GM18868 (cell line): Measurements from ENCODE around the gene ROR2.

ENCODE experiments used
- ATAC-seq: cut with Tn5 transposase; IDR thresholded peaks from one replicate; pipeline ENCODE4 v1.9.1; 2021; ENCODE audit warnings: mild to moderate bottlenecking, moderate library complexity; ENCODE audit not compliant: unreplicated experiment

ROR2 gene

DNA sequence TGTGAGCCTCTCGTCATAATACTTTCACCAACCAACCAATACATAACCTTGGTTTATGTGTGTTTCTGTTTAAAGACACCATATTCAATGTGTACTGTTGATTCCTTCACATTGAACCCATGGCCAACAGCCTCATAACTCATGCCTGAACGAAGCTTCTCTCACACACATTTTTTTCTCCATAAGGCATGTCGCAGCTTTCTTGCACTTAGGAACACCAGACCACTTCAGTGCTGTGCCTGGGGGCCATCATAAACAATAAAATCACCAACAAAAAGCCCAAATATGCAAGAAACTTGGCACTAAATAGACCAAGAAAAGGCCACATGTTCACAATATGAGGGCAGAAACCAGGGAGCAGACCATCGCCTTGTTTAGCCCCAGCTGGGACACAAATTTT, 192.2 kb downstream of the ROR2 start:
- ATAC-seq: no peak

DNA sequence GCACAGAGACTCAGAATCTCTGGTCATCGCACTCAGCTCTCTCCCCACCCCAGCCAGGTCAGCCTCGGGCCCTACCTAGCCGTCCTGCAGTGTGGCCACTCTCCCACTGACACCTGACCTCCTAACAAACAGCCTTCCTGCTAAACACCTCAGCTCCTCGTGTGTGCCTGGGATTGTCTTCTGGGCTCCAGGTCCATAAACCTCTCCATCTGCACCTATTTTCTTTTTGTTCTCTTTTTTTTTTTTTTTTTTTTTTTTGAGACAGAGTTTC, 193.6 kb downstream of the ROR2 start:
- ATAC-seq: no peak

DNA sequence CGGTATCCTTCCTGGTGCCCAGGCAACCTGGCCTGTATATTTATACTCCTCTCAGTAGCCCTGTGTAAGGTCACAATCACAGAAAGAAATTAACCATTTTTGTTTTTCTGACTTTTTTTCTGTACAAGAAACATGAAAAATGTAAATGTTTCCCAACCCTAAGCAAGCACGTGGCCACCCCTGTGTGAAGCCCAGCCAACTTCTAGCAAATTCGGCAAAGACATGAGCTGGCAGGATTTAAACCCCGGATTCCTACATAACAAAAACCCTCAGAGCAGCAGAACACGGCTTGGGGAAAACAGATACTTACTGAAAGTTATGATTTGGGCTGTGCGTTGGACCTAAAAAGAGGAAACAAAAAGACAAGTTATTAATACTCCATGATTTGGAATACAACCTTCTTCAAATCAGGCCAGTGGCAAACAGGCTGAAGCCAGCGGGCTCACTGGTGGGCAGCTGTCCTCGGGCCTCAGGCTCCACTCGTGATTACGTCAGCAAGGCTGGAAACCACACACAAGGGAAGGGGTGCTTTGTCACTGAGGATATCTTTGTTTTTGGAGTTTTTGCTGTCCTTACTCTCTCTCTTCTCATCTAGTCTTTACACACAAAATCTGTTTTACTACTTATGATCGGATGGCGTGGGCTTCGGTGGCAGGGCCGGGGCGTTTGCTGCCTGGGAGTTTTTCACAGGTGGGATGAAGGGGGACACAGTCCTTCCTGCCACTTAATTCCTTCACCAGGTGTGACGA, 194.1 kb downstream of the ROR2 start:
- ATAC-seq: no peak

DNA sequence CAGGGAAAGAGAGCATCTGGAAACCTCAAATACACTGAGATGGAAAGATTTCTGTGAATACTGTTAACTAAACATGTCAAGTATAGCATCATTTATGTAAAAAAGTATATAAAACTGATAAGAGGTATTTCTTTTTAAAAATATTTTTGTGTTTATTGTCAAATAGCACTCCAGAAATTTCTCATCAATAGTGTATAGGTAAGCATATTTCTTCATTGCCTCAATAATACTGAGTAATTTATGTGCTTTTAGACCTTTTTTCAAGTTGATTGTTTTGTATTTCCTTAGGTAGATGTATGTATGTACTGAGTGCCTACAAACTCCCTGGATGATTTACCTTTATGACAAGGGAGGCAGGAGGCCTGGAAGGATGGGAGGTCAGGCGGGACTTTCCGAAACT, 196.3 kb downstream of the ROR2 start:
- no peak for ATAC-seq

DNA sequence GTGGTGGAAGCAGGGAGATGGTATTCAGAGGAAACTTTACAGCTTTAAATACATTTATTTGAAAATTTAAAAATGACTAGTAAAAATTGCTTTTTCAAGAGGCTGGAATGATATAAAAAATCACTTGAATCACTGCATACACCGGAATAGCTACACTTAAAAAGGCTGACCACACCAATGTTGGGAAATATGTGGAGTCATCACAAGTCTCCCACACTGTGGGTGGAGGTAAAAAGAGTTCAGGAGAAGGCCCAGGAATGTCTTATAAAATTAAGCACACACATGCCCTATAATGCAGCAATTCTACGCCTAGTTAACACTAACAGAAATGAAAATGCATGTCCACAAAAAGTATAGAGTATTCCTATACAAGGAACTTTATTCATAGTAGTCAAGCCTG, 198.1 kb downstream of the ROR2 start:
- ATAC-seq: no peak

DNA sequence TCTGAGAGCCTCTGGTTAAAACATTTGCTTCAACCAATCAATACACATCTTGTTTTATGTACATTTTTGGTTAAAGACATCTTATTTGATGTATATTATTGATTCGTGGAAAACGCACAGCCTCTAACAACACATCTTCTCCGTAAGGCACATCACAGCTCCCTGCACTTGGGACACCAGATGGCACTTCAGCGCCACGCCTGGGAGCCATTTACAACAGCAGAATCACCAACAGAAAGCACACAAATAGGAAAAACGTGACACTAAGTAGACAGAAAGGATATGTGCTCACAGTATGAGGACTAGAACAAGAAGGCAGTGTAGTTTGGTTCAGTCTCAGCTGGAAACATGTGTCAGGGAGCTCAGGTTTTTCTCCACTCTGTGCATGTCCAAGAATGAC, 199.7 kb downstream of the ROR2 start:
- ATAC-seq: no peak

DNA sequence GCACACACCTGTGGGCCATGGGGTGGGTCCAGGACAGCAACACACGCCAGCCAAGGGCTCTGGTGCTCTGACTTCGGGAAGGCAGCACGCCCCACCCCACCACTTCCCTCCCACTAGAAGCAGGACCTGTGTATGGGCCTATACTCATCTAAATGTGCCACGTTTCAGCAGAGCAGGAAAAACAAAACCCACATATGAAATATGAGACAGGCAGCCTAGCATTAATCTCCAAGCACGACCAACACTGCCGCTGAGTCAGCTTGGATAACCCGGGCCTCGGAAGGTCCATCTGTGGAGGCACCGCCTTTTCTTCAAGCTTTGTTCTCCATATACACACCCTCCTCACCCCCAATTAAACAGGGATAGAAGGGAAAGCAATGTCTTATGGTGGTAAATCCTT, 203.1 kb downstream of the ROR2 start:
- no peak for ATAC-seq

DNA sequence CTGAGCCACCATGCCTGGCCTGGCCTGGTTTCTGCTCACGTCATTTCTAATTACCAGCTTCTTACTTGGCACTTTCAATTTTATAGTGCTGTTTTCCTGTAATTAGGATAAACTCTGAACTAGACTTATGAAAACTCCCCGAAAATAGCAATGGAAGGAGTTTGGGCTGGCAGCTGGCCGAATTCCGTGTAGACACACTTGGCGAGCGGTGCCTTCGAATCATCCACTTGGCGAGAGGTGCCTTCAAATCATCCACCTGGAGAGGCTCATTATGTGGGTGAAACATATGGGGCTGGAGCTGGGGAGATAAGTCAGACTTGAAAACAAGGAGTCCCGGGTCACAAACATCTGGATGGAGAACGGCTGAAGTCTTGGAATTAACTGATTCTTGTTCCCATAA, 203.7 kb downstream of the ROR2 start:
- no peak for ATAC-seq

DNA sequence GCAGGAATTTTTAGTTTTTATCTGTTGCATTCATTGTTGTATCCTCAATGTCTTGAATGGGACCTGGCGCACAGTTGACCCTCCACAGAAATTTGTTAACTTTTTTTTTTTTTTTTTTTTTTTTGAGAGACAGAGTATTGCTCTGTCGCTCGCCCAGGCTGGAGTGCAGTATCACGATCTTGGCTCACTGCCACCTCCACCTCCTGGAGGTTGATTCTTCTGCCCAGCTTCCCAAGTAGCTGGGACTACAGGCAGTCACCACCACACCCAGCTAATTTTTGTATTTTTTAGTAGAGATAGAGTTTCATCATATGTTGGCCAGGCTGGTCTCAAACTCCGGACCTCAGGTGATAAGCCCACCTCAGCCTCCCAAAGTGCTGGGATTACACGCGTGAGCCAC, 205.9 kb downstream of the ROR2 start:
- ATAC-seq: no peak

DNA sequence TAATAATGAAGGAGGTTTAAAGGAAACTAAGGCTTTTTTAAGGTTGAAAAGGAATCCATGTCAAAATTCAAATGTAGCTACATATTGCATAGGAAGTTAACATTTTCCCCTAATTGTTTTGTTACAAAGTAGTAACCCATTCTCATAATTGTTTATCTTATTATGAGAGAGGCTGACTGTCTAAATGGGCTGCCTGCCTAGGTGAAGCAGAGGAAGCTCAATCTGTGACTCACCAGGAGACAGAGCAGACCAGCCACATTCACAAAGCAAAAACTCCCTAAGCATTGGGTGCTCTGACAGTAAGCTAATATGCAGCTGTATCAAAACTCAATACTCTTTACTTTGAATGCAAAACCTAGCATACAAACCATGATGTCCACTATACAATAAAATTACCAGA, 208.5 kb downstream of the ROR2 start:
- no peak for ATAC-seq

DNA sequence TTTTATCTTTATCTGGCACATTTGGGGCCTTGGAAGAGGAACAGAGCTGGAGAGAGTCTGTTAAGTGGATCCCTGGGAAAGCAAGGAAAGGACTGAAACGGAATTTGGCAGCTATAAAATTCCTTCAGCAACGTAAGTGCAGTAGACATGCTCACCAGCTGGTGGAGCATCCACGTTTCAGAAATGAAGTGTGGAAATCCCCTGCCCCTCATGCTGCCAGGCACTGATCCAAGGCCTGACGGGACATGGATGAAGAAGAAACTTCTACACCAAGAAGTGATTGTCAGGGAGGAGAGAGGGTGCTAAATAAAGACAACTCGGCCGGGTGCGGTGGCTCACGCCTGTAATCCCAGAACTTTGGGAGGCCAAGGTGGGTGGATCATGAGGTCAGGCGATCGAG, 209.3 kb downstream of the ROR2 start:
- ATAC-seq: no peak

DNA sequence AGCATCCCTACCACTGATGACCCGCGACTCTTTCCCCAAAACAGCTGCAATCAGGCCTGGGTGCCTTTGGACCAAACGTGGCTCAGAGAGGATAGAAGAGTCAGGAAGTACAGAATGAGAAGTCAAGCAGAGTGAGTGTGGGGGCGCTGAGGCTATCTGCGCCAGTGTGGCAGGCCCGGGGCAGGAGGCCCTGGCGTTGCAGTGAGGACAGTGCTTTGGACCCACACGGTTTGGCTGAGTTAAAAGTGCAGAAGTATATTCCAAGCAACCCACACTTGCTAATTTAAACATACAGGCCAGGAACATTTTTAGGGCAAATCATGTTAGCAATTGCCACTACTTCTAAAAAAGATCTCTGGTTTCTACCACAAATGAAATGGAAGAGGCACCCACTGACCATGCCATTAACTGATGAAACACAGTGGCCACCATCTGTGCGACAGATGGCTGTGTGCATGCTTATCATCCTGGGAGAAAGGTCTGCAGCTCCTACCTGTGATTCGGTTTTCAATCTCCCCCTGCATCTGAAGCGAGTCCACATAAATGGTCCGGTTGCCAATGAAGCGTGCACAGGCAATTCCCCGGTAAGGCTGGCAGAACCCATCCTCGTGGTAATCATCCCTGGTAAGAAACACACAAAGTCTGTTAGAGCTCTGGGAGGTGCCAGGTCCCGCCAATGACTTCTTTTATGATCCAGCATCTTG, 213.0 kb downstream of the ROR2 start:
- ATAC-seq: no peak

DNA sequence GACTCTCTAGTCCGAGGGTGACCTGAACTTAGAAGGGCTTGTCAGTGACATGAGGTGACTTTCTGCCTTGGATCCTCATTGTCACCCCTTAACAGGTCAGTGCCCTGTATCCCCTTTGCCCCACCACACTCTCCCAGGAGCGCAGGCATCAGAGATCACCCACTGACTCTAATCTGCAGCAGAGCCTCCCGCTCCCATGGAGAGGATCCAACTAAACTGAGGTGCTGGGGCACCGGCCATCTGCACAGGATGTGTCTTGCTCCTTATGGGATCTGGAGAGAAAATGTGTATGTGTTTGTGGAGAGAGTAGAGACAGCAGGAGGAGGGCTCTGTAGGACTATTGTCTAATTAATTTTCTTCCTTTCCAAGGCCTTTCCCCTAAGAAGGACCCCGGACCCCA, 213.7 kb downstream of the ROR2 start:
- no peak for ATAC-seq

DNA sequence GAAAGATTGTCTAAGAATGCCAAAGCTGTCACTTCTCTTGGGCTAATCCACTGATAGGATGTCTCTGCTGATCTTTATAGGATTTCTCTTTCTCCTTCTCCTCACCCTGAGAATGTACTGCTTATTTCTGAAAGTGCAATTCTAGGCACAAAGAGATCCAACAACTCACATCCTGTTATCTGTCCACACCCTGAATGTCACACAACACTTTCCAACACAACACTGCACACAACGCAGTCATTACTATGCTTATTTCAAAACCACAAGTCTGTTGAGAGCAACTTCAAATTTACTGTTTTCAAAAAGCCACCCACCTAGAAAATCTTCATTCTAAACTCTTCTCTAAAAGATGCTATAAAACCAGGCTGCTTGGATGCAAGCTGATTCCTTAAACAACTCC, 215.0 kb downstream of the ROR2 start:
- ATAC-seq: no peak

DNA sequence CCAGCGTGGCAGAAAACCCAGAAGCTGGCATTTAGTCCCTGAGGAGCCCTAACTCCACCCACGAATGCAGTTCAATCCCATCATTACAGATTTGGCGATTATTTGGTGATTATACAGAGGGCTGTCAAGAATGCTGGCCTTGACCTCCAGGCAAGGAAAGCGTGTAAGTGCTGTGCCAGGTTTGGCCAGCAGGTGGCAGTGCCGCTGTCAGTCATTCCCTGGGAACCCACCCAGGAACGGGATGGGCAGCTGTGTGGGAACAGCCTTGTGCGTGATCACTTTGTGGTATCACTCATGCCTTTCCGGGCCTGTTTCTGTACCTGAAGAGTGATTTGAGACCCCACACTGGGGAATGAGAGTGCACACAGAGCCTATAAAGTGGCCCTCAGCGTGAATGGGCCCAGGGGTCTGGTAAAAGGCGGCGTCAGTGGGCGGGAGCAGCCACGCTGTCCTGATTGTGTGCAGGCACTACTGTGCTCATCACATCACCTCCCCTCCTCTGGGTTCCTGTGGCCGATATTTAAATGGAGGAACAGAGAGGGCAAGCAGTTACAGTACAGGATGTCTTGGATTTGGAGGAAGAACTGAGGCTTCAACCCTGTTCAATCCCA, 215.6 kb downstream of the ROR2 start:
- no peak for ATAC-seq

DNA sequence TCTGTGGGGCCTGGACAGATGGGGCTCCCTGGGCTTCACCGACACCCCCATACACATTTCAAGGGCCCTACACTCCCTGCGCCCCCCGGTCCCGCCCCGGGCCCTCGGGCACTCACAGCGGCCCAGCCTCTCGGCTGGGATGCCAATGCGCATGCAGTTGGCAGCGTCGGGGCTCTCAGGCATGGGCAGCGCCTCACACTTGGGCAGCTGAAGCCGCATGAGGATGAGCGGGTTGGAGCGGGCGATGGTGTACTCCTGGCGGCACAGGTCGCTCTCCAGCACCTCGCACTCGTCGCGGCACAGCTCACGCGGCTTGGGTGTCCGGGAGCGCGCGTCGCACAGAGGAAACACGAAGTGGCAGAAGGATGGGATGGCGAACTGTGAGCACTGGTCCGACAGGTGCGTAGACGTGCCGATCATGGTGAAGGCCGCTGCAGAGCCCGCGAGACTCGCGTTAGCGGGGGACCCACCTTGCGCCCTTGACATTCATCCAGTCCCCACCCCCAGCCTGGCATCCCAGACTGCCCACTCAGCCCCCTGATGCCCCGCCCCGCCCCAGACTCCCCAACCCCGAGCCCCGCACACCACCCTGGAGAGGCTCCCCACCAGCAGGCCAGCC, 216.9 kb downstream of the ROR2 start:
- no peak for ATAC-seq

DNA sequence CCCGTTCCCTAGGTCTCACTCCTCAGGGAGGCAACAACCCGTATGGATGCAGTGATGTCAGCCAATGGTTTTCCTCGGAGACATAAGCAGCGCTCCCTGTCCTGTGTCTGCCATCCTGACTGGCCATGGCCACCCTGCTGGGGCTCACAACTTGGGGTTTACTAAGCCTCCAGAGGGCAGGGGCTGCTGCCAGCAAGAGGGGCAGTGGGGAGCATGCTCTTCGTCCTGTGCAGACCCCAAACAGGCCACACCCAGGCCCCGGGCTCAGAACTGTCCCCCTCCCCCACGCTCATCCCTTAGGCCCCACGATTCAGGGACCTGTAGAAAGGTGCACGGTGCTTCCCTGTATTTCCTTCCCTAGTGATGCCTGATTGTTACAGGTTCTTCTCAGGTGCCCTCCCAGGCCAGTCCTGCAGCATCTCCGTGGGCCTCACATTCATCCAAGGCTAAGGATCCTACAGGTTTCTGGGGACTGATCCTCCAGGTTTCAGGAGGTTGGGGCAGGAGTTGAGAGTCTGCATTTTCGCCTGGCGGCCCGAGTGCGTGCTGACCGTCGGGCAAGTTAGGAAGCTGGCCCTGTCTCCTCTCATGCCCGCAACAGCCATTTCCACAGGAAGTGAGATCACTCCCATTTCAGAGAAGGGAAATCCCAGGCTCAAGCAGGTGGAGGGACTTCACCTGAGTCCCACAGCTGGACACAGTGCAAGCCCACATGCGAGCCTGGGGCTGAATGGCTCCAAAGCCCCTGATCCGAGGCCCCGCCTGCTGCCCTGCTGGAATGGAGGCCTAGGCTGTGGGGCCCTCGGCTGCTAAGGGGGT, 217.6 kb downstream of the ROR2 start:
- peak; percentile 40 for ATAC-seq

DNA sequence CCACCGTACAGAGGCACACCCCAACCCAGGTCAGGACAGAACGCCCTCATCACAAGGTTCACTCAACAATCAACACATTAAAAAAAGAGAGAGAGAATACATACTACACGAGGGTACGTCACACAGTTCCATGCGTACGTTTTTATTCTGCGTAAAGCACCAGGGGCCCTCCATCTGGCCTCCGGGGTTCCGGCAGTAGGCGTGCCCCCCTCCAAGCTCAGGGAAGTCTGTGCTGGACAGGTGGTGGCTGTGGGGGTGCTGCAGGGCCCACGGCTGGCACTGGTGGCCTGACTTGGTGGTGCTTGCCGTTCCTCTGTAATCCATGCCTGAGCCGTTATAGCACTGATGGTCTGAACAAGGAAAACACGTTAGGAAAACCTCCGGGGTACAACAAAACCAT, 219.2 kb downstream of the ROR2 start:
- ATAC-seq: no peak

DNA sequence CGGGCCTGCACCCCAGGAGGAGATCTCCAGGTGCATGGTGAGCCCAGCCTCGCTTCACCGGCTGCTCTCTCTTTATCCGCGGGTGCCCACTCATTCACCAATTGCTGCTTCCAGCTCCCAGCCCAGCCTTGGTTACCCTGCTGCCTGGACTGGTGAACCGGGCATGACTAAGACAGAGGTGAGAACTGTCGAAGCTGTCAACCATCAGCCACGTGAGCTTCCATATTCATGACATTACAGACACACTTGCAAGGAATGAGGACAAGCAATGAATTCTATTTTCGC, 220.5 kb downstream of the ROR2 start:
- ATAC-seq: no peak

DNA sequence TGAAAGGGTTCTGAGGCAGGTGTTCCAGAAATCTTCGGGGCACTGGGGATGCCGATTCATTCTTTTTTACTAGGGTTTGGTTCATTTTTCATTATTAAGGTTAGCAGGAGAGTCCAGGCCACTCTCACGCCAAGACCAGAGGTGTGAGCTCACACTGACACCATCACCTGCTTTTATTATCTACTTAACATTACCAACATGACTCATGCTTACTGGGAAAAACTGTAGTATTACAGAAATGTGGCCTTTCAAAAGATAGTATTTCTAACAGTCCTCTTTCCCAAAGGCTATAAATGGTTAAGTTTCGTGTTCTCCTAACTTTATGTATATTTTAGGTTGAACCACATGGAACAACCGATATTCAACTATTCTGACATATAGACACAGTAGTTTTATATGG, 222.1 kb downstream of the ROR2 start:
- ATAC-seq: no peak

DNA sequence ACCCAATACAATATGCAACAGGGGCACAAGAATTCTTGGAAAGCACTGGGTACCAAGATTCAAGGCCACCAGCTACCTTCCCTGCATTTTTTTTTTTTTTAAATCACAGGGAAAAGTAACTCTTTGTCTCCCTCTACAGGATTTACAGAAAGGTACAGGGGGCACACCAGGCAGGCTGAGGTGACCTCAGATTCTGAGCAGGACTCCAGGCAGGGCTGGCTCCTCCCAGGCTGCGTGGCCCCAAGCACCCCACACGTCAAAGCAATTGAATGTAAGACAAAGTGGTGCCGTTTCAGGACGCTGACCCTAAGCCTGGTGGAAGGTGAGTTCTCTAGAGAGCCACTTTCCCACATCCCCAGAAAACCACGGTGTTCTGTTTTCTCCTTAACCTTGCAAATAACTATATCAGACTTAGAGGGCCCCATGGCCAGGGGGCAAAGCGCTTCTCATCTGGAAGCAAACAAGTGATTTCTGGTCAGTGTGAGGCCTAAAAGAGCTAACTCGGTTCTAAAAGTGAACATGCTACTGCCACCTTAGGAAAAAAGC, 222.6 kb downstream of the ROR2 start:
- ATAC-seq: peak; percentile 53
